ENCODE results near the gene SIL1.

Gene SIL1

DNA sequence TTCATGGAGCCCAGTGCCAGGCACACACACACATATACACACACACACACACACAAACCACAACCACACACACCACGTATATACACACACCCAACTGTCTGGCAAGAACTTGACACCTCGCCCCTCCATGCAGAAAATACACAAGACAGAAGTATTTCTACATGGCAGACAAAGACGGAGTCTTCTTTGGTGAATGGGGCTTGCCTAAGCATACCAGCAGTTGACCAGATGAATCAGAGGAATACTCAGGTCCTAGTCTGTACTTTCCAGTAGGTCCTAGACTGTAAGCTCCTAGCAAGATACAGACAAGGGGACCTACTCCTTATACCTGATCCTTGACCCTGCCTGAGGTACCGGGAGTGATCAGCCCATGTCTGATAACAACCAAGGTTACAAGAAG is 60.1 kb downstream of the SIL1 start:
- no peak for TF ChIP-seq JUND (IDR thresholded peaks at IDR 0.05; ENCODE audit: low read depth)
- no peak for DNase-seq (ENCODE audit: low read depth in 1 of 2, low spot score in 1 of 2)
- in situ Hi-C loops (cut with HindIII; ENCODE audit: low pct_unique_long_range_greater_than_20kb, low sequenced_read_pairs) = no loop called here

- no peak for TF ChIP-seq JUND (IDR thresholded peaks at IDR 0.05; ENCODE audit: low read depth)
- in situ Hi-C loops (cut with HindIII; ENCODE audit: low pct_unique_long_range_greater_than_20kb, low sequenced_read_pairs) = no loop called here
- peak in 1 of 2 experiments; percentile 64 for DNase-seq (ENCODE audit: low read depth in 1 of 2, low spot score in 1 of 2)
Measured at GRCh38 chr5:139137697-139138096, 60.5 kb downstream of the SIL1 start.

DNA sequence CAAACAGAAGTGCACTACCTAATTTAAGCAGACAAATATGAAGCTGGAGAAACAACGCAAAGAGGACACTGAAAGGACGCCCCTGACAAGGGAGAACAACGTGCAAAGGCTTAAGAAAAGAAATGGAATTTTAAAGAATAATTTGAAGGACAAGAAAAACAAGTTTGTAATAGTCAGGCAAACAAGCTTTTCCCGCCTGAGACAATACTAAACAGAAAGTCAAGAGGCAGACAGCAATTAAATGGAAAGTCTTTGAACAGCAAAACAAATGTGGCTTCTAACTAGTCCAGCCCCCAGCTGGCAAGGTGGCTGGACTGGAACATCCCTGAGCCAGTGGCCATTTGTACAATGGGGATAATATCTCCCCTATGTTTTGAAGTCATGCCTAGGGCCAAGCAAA is 63.3 kb downstream of the SIL1 start:
- TF ChIP-seq JUND (IDR thresholded peaks at IDR 0.05; ENCODE audit: low read depth) = no peak
- in situ Hi-C loops (cut with HindIII; ENCODE audit: low pct_unique_long_range_greater_than_20kb, low sequenced_read_pairs) = no loop called here
- peak in 1 of 2 experiments; percentile 62 for DNase-seq (ENCODE audit: low read depth in 1 of 2, low spot score in 1 of 2)

DNA sequence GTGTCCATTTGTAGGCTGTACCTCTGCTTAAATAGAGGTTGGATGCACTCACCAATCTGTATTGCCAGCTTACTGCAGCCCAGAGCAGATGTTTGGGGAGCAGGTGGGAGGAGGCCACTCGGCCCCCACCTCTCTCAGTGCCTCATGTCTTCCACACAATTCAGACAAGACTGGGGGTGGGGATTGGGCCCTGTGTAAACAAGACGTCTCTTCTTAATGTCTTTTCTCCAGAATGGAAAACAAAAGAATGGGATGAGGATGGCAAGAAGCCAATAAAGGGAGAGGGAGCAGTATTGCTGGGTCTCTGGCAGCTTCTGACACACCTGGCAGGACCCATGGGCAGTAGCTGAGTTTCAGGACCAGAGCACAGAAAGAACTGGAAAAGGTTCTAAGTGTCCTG is 64.9 kb downstream of the SIL1 start:
- no peak for DNase-seq (ENCODE audit: low read depth in 1 of 2, low spot score in 1 of 2)
- in situ Hi-C loops (cut with HindIII; ENCODE audit: low pct_unique_long_range_greater_than_20kb, low sequenced_read_pairs) = no loop called here
- no peak for TF ChIP-seq JUND (IDR thresholded peaks at IDR 0.05; ENCODE audit: low read depth)

DNA sequence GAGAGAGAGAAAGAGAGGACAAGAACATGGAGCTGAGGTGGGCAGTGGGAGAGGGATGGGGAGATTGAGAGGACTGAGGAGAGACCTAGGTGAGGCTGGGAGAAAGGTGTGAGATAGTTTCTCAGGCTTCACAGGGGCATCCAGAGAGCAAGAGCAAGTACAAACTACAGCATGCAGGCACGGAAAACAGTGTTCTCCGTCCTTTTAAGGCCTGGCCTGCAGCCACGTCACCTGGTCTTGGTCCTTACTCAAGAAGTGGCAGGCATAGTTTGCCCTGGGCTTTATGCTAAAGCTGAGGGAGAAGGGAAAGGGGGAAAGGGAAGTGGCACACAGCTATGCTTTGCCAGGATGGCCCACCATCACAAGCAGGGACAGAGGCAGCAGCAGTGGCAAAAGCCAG is 65.7 kb downstream of the SIL1 start:
- no peak for DNase-seq (ENCODE audit: low read depth in 1 of 2, low spot score in 1 of 2)
- in situ Hi-C loops (cut with HindIII; ENCODE audit: low pct_unique_long_range_greater_than_20kb, low sequenced_read_pairs) = no loop called here
- no peak for TF ChIP-seq JUND (IDR thresholded peaks at IDR 0.05; ENCODE audit: low read depth)

- no peak for TF ChIP-seq JUND (IDR thresholded peaks at IDR 0.05; ENCODE audit: low read depth)
- no peak for DNase-seq (ENCODE audit: low read depth in 1 of 2, low spot score in 1 of 2)
- in situ Hi-C loops (cut with HindIII; ENCODE audit: low pct_unique_long_range_greater_than_20kb, low sequenced_read_pairs) = no loop called here
Measured at GRCh38 chr5:139131921-139132432, 66.2 kb downstream of the SIL1 start.

DNA sequence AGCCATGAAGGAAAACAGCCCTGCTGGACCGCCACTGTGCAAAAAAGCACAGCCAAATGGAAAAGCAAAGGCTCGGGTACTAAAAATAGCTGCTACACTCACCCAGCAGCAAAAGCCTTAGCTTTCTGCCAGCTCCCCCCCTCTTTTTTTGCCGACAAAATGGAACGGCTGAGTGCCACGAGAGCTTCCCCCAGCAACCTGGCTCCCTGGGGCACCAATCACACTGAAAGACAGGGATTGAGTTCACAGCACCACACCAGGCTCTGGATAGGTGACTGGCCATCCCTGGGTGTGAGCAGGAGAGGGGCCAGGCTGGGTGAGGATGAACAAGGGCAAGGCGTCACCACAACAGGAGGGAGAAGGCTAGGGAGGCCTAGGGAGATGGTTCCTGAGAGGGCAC is 66.7 kb downstream of the SIL1 start:
- in situ Hi-C loops (cut with HindIII; ENCODE audit: low pct_unique_long_range_greater_than_20kb, low sequenced_read_pairs) = no loop called here
- no peak for TF ChIP-seq JUND (IDR thresholded peaks at IDR 0.05; ENCODE audit: low read depth)
- no peak for DNase-seq (ENCODE audit: low read depth in 1 of 2, low spot score in 1 of 2)

DNA sequence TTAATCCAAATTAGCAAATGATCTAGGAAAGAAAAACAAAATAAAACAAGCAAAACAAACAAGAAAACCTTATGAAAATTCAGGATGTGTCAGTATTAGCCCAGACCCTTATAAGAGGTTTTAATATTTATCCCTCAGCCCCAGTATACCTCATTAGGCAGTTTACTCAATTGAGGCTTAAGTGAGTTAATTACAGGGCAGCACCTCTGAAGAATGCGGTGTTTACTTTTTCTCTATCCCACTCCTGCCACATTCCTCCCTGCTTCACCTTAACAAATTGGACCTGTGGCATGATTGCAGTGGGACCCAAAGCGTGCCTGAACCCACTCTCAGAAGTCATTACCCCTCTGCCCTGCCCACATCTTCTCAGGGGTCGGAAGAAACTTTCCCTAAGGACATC is 67.1 kb downstream of the SIL1 start:
- TF ChIP-seq JUND (IDR thresholded peaks at IDR 0.05; ENCODE audit: low read depth) = no peak
- no peak for DNase-seq (ENCODE audit: low read depth in 1 of 2, low spot score in 1 of 2)
- in situ Hi-C loops (cut with HindIII; ENCODE audit: low pct_unique_long_range_greater_than_20kb, low sequenced_read_pairs) = no loop called here

GRCh38 chr5:139130214-139130613 is 68.0 kb downstream of the SIL1 start:
- no peak for TF ChIP-seq JUND (IDR thresholded peaks at IDR 0.05; ENCODE audit: low read depth)
- in situ Hi-C loops (cut with HindIII; ENCODE audit: low pct_unique_long_range_greater_than_20kb, low sequenced_read_pairs) = no loop called here
- DNase-seq (ENCODE audit: low read depth in 1 of 2, low spot score in 1 of 2) = no peak

- no peak for DNase-seq (ENCODE audit: low read depth in 1 of 2, low spot score in 1 of 2)
- TF ChIP-seq JUND (IDR thresholded peaks at IDR 0.05; ENCODE audit: low read depth) = no peak
- in situ Hi-C loops (cut with HindIII; ENCODE audit: low pct_unique_long_range_greater_than_20kb, low sequenced_read_pairs) = no loop called here
Measured at GRCh38 chr5:139126711-139127111, 71.5 kb downstream of the SIL1 start.

GRCh38 chr5:139125991-139126390 is 72.2 kb downstream of the SIL1 start:
- DNase-seq (ENCODE audit: low read depth in 1 of 2, low spot score in 1 of 2) = no peak
- in situ Hi-C loops (cut with HindIII; ENCODE audit: low pct_unique_long_range_greater_than_20kb, low sequenced_read_pairs) = no loop called here
- TF ChIP-seq JUND (IDR thresholded peaks at IDR 0.05; ENCODE audit: low read depth) = no peak

GRCh38 chr5:139124774-139125520 is 73.2 kb downstream of the SIL1 start:
- no peak for DNase-seq (ENCODE audit: low read depth in 1 of 2, low spot score in 1 of 2)
- in situ Hi-C loops (cut with HindIII; ENCODE audit: low pct_unique_long_range_greater_than_20kb, low sequenced_read_pairs) = no loop called here
- TF ChIP-seq JUND (IDR thresholded peaks at IDR 0.05; ENCODE audit: low read depth) = no peak

DNA sequence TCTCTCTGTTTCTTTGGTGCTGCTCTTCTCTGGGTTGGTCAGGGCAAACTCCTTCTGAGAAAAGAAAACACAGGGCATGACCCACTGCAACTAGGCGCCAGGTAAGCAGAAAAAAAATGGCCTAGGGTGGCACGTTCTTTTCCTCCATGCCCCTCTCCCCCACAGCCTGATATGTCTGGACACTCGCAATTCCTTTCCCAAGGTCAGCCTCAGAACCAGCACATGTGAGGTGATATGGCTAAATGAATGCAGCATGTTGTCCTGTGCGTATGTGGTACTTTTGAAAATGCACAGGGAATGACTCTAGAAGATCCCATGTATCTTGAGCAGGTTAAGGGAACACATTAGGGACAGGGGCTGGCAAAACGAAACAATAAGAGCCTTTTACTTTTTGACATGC is 77.0 kb downstream of the SIL1 start:
- TF ChIP-seq JUND (IDR thresholded peaks at IDR 0.05; ENCODE audit: low read depth) = no peak
- in situ Hi-C loops (cut with HindIII; ENCODE audit: low pct_unique_long_range_greater_than_20kb, low sequenced_read_pairs) = no loop called here
- no peak for DNase-seq (ENCODE audit: low read depth in 1 of 2, low spot score in 1 of 2)

GRCh38 chr5:139120521-139120920 is 77.6 kb downstream of the SIL1 start:
- no peak for TF ChIP-seq JUND (IDR thresholded peaks at IDR 0.05; ENCODE audit: low read depth)
- DNase-seq (ENCODE audit: low read depth in 1 of 2, low spot score in 1 of 2) = no peak
- in situ Hi-C loops (cut with HindIII; ENCODE audit: low pct_unique_long_range_greater_than_20kb, low sequenced_read_pairs) = no loop called here
